ENCODE data around the gene TSHZ3.

GRCh38 chr19:31310432-31311133 lies 38.7 kb downstream of the TSHZ3 start:
- TF ChIP-seq CTCF (IDR thresholded peaks at IDR 0.05): no peak
- no peak for TF ChIP-seq EP300 (IDR thresholded peaks at IDR 0.05)

Data from suprapubic skin (tissue), 3 donors.